Erythroblast (primary cell): ENCODE results near the gene FXYD5.

Experiments used
- DNase-seq, 2 experiments: peaks; one replicate each; lab custom pipeline; 2025; lab: John Stamatoyannopoulos, UW
- GATA1 ChIP-seq: IDR thresholded peaks from 2 replicates; pipeline ENCODE4 v1.6.1; 2011; ENCODE audit warnings: low read depth, mild to moderate bottlenecking, control low read depth, low read length, moderate library complexity
- POLR2A ChIP-seq: IDR thresholded peaks from 2 replicates; pipeline ENCODE4 v1.6.1; 2011; ENCODE audit warnings: mild to moderate bottlenecking, low read length

FXYD5 gene

DNA sequence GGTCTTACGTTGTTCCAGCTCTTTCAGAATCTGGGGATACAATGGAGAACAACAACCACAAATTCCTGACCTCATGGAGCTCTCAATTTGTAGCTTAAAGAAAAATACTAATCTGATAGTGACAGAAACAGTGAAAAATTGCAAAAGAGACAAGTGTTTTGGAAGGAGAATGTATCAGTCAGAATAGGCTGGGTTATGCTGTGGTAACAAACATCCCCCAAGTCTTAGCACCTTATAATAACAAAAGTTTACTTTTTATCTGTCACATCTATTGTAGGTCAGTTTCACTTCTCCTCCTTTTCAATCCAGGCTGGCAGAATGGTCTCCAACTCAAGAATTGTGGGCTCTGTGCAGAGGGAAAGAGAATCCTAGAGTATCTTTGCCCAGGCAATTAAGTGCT, 64.5 kb downstream of the FXYD5 start:
- no peak for DNase-seq
- TF ChIP-seq GATA1 (no peak), POLR2A (no peak)
